Pancreas (tissue), 10 donors: ENCODE results near the gene UIMC1. TPM values are rescaled to one million over a fixed set of nuclear protein-coding genes. Genes with fewer than 3 reads are reported as not detected.

Source experiments
- ATAC-seq, 4 donors: fragments of 200-7000 bp; cut with Tn5 transposase; one replicate each; pipeline versions ENCODE4 v1.8.0 to v1.9.1; 2020; ENCODE audit warnings: mild to moderate bottlenecking in 4 of 4, moderate library complexity in 4 of 4
- DNase-seq, 6 donors: peaks; one replicate each; pipeline ENCODE4 v3.0.0-alpha.2; 2020
- FAIRE-seq: peaks from 2 replicates; lab custom pipeline; 2012; peaks lifted over from hg19 to GRCh38; lab: Jason Lieb, UNC
- H3K27ac ChIP-seq, 4 donors: fragments of 200-600 bp; sonication (generic); 1 replicate in 3 of 4; 2 replicates in 1 of 4; pipeline versions ENCODE4 v1.5.0 to v1.8.0; 2020
- H3K27me3 ChIP-seq, 4 donors: fragments of 200-600 bp; one replicate each; pipeline ENCODE4 v1.8.0; 2021
- H3K36me3 ChIP-seq, 3 donors: fragments of 200-600 bp; sonication (generic) in 1 of 3; one replicate each; pipeline versions ENCODE4 v1.5.0 to v1.8.0; 2020 to 2021
- H3K4me1 ChIP-seq, 3 donors: fragments of 200-600 bp; one replicate each; pipeline ENCODE4 v1.8.0; 2021
- H3K4me3 ChIP-seq, 4 donors: fragments of 200-600 bp; sonication (generic) in 2 of 4; one replicate each; pipeline versions ENCODE4 v1.5.0 to v1.8.0; 2020 to 2021
- H3K9me3 ChIP-seq, 4 donors: fragments of 200-600 bp; one replicate each; pipeline ENCODE4 v1.8.0; 2021
- WGBS, 2 donors: extraction: QIAGEN DNeasy Blood & Tissue Kit; methylation state at CpG; one replicate each; pipeline ENCODE4 v1.1.7; 2013; 5-methylcytosine and 5-hydroxymethylcytosine counted together
- intact Hi-C, 3 donors: fragments of 100-400 bp; cut with DNase I; formaldehyde crosslinking; loops; one replicate each; pipeline versions ENCODE4 v1.11.1 to v1.14.2; 2022
- polyA plus RNA-seq, 2 donors: library from polyadenylated mRNA; stranded (reverse); fragments of 200-250 nt; gene quantifications; one replicate each; pipeline ENCODE4 v1.2.3, GENCODE V29; 2013
- total RNA-seq, 6 donors: library from RNA; stranded (reverse); fragmentation: NEBNext Ultra II Directional in 4 of 6; extraction: Animal tissue kit (Norgen Biotek cat#: 25700) in 4 of 6; gene quantifications; one replicate each; pipeline versions ENCODE4 v1.2.1 to v1.2.4, GENCODE V29; 2021 to 2023
- TF ChIP-seq, protein P1 (sequence below), 4 donors: fragments of 200-600 bp; sonication (generic) in 3 of 4; IDR thresholded peaks; one replicate each; pipeline versions ENCODE4 v1.5.0 to v1.8.0; 2021; ENCODE audit warnings: antibody characterized with exemption in 4 of 4
- donor health status: healthy with polysubstance abuse.
- donor health status: DM: no; HTN: no; CAD: no; lungs with moderate emphysema.
- donor health status: DM: no; HTN: no; CAD: no.
- donor health status: control.
- donor health status: control.
- donor health status: Bipolar disorder and iron deficiency.
- donor health status: DM: yes; HTN: yes; CAD: no.
- donor health status: DM: no; HTN: no; CAD: no.
- donor health status: DM: no; HTN: no; CAD: no.
- donor health status: DM: yes; HTN: yes; CAD: no.

The UIMC1 gene
- total and polyA plus RNA-seq, 8 donors: 19.9 to 29.5 (median 23.0) TPM

DNA sequence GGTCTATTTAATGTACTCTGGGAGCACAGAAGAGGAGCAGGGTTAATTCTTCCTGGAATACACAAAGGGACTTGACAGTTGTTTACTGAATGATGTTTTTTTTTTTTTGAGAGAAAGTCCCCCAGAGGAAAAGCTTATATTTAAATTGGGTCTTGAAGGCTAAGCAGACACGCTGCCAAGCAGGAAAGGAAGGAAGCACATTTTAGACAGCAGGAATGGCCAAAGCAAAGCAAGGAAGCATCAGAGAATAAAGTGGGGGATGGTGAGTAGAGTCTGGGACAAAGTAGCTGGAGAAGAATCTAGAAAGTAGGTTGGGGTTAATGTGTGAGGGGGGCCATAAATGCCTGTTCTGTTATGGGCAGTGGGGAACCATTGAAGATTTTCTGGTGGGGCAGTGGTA, 37.4 kb upstream of the UIMC1 start:
- WGBS, 2 donors: 72% methylated on average over 1 of the region's 1 CpG
- Histone ChIP-seq H3K36me3 (peaks cover 0 to 15% (median 5%) of the 10 kb centered on the region in 3 donors), H3K9me3 (no peaks in the 10 kb centered on the region), H3K27ac (no peak overlapping the region), H3K4me1 (no peaks in the 10 kb centered on the region), H3K27me3 (no peaks in the 10 kb centered on the region), H3K4me3 (no peak overlapping the region)
- DNase-seq (no peak), ATAC-seq (peak in 1 of 4 donors; percentile 42), FAIRE-seq (no peak)
- intact Hi-C loops: no loop called here
- TF ChIP-seq, protein P1, sequence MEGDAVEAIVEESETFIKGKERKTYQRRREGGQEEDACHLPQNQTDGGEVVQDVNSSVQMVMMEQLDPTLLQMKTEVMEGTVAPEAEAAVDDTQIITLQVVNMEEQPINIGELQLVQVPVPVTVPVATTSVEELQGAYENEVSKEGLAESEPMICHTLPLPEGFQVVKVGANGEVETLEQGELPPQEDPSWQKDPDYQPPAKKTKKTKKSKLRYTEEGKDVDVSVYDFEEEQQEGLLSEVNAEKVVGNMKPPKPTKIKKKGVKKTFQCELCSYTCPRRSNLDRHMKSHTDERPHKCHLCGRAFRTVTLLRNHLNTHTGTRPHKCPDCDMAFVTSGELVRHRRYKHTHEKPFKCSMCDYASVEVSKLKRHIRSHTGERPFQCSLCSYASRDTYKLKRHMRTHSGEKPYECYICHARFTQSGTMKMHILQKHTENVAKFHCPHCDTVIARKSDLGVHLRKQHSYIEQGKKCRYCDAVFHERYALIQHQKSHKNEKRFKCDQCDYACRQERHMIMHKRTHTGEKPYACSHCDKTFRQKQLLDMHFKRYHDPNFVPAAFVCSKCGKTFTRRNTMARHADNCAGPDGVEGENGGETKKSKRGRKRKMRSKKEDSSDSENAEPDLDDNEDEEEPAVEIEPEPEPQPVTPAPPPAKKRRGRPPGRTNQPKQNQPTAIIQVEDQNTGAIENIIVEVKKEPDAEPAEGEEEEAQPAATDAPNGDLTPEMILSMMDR (IDR thresholded peaks at IDR 0.05): no peak

DNA sequence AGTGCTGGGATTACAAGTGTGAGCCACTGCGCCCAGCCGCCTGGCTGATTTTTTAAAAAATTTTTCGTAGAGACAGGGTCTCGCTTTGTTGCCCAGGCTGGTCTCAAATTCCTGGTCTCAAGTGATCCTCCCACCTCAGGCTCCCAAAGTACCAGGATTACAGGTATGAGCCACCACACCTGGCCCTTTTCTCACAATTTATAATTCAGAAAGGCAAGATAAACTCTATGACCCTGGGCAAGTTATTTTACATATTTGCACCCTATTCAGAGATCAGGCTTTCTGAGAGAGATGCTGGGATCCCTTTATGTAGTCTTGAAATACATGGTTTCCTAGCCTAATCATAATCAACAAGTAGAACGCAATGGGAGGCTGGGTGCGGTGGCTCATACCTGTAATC, 36.5 kb upstream of the UIMC1 start:
- peak in 1 of 6 donors; percentile 25 for DNase-seq
- Histone ChIP-seq H3K27ac (no peak overlapping the region), H3K4me3 (no peak overlapping the region), H3K4me1 (no peaks in the 10 kb centered on the region), H3K27me3 (no peaks in the 10 kb centered on the region), H3K36me3 (peaks cover 0 to 9% (median 5%) of the 10 kb centered on the region in 3 donors), H3K9me3 (no peaks in the 10 kb centered on the region)
- TF ChIP-seq, protein P1 (IDR thresholded peaks at IDR 0.05): no peak
- peak in 3 of 4 donors; percentile 58 to 89 (median 70) for ATAC-seq
- intact Hi-C loops: no loop called here
- WGBS, 2 donors: 81 to 86% methylated on average over 6 of the region's 6 CpGs
- no peak for FAIRE-seq

DNA sequence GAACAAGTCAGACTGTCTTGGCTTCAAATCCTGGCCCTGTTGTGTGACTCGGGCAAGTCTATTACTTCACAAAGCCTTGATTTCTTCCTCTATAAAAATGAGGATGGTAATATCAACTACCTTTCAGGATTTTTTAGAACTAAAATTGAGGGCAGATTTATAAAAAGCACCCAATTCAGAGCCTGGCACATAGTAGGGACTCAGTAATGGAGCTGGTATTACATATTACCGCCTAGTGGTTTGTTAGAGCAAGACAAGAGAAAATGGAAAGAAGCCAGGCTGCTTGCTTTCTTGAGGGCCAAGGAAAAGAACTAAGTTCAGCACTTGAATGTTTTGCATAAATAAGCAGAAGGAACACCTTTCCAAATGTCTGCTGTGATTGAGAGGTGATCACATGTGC, 35.4 kb upstream of the UIMC1 start:
- intact Hi-C loops: no loop called here
- no peak for DNase-seq

DNA sequence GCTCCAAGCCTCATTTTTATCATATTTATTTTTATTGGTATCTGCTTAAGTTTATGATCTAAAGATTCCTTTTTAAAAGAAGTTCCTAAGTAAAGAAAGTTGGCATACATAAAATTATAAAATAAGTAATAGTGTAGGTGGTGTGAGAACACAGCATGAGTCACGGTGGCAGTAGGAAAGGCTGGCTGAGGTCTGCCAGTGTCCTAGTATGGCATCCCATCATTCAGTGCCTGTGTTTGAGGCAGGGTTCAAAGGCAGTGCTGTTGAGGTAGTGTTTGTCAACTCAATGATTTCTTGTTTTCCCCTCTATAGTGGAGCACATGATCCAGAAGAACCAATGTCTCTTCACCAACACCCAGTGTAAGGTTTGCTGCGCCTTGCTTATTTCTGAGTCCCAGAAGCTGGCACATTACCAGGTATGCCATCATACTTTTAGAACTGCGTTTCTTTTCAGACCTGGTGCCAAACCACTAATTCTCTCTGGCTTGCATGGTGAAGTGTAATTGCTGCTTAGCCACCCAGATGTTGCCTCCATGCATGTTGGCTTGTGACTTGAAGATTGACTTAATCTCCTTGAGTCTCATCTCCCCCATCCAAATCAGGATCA, 34.3 kb upstream of the UIMC1 start:
- ATAC-seq: no peak
- 75 to 81% methylated on average over 3 of the region's 3 CpGs for WGBS, 2 donors
- H3K27ac ChIP-seq: no peak overlapping the region
- H3K4me1 ChIP-seq: no peaks in the 10 kb centered on the region
- no peak overlapping the region for H3K4me3 ChIP-seq
- FAIRE-seq: no peak
- peaks cover 0 to 9% (median 5%) of the 10 kb centered on the region in 3 donors for H3K36me3 ChIP-seq
- intact Hi-C loops: no loop called here
- H3K9me3 ChIP-seq: no peaks in the 10 kb centered on the region
- no peak for DNase-seq
- no peaks in the 10 kb centered on the region for H3K27me3 ChIP-seq
- TF ChIP-seq, protein P1 (IDR thresholded peaks at IDR 0.05): no peak

More for the DNA sequence above, 35.4 kb upstream of the UIMC1 start:
- H3K9me3 ChIP-seq: no peaks in the 10 kb centered on the region
- H3K4me3 ChIP-seq: no peak overlapping the region
- peaks cover 0 to 9% (median 5%) of the 10 kb centered on the region in 3 donors for H3K36me3 ChIP-seq
- no peak overlapping the region for H3K27ac ChIP-seq
- no peak for ATAC-seq
- no peaks in the 10 kb centered on the region for H3K27me3 ChIP-seq
- TF ChIP-seq, protein P1 (IDR thresholded peaks at IDR 0.05): no peak
- FAIRE-seq: no peak
- 94 to 97% methylated on average over 2 of the region's 2 CpGs for WGBS, 2 donors
- no peaks in the 10 kb centered on the region for H3K4me1 ChIP-seq

DNA sequence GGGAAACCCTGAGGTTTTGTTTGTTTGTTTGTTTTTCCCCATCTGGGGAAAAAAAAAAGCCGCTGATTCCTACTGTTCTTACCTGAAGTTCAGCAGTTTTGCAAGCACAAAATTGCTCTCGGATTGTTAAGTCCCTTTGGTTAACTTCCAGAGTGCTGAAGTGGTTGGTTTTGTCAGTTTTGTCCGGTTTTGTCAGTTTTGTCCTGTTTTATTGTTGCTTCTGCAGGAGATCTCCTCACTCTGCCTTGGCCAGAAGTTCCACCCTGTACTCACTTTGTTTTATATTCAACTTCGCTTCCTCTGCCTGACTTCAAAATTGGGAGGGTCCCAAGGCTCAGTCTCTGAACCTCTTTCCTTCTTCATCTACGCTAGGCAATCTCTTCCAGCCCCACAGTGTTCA, 30.3 kb upstream of the UIMC1 start:
- H3K36me3 ChIP-seq: peaks cover 0 to 6% (median 3%) of the 10 kb centered on the region in 3 donors
- no peak for ATAC-seq
- no peak overlapping the region for H3K4me3 ChIP-seq
- intact Hi-C loops: no loop called here
- no peak for DNase-seq
- no peaks in the 10 kb centered on the region for H3K9me3 ChIP-seq
- TF ChIP-seq, protein P1 (IDR thresholded peaks at IDR 0.05): no peak
- 93 to 96% methylated on average over 5 of the region's 5 CpGs for WGBS, 2 donors
- no peaks in the 10 kb centered on the region for H3K4me1 ChIP-seq
- no peak for FAIRE-seq
- H3K27me3 ChIP-seq: no peaks in the 10 kb centered on the region
- H3K27ac ChIP-seq: no peak overlapping the region
